Upper lobe of left lung (tissue), 6 donors: ENCODE measurements around the gene ZNF423. TPM values are rescaled to one million over a fixed set of nuclear protein-coding genes. Genes with fewer than 3 reads are reported as not detected.

Experiments
- ATAC-seq, 2 donors: fragments of 200-7000 bp; cut with Tn5 transposase; one replicate each; pipeline ENCODE4 v1.9.1; 2022; ENCODE audit warnings: mild to moderate bottlenecking in 2 of 2, moderate library complexity in 2 of 2; ENCODE audit not compliant: low FRiP score in 2 of 2
- DNase-seq, 2 donors: peaks; one replicate each; pipeline ENCODE4 v3.0.0-alpha.2; 2019 to 2020
- H3K27ac ChIP-seq, 4 donors: fragments of 200-600 bp; sonication (generic); one replicate each; pipeline ENCODE4 v1.5.1; 2016 to 2019
- H3K27me3 ChIP-seq, 4 donors: fragments of 200-600 bp; sonication (generic); one replicate each; pipeline ENCODE4 v1.5.1; 2017 to 2019
- H3K36me3 ChIP-seq, 4 donors: fragments of 200-600 bp; sonication (generic); one replicate each; pipeline ENCODE4 v1.5.1; 2016 to 2019
- H3K4me1 ChIP-seq, 4 donors: fragments of 200-600 bp; sonication (generic); one replicate each; pipeline ENCODE4 v1.5.1; 2018 to 2019
- H3K4me3 ChIP-seq, 4 donors: fragments of 200-600 bp; sonication (generic); one replicate each; pipeline ENCODE4 v1.5.1; 2017 to 2019; ENCODE audit warnings: mild to moderate bottlenecking in 2 of 4, moderate library complexity in 1 of 4
- H3K9me3 ChIP-seq, 4 donors: fragments of 200-600 bp; sonication (generic); one replicate each; pipeline ENCODE4 v1.5.1; 2018 to 2019
- EP300 ChIP-seq, 4 donors: sonication (generic); formaldehyde crosslinking; IDR thresholded peaks; one replicate each; pipeline ENCODE4 v1.5.1; 2017; ENCODE audit warnings: antibody characterized with exemption in 4 of 4, control low read depth in 2 of 4
- POLR2A ChIP-seq, 4 donors: fragments of 450-650 bp; IDR thresholded peaks; one replicate each; pipeline ENCODE4 v1.5.1; 2016 to 2017; ENCODE audit warnings: antibody characterized with exemption in 4 of 4, mild to moderate bottlenecking in 2 of 4
- POLR2AphosphoS5 ChIP-seq, 2 donors: sonication (generic); formaldehyde crosslinking; IDR thresholded peaks; one replicate each; pipeline ENCODE4 v1.5.1; 2017; ENCODE audit warnings: antibody characterized with exemption in 2 of 2
- WGBS, 2 donors: methylation state at CpG; one replicate each; pipeline ENCODE4 v1.1.5; 2017 to 2018; 5-methylcytosine and 5-hydroxymethylcytosine counted together
- total RNA-seq, 6 donors: library from RNA; depleted of rRNA in 4 of 6; stranded (reverse); fragments of >200 nt in 4 of 6; gene quantifications; one replicate each; pipeline versions ENCODE4 v1.1.0 to v1.2.1, GENCODE V29; 2016 to 2021
- TF ChIP-seq, protein P1 (sequence below), 6 experiments: fragments of 450-650 bp in 4 of 6; fragments of 200-600 bp in 2 of 6; sonication (generic) in 2 of 6; IDR thresholded peaks; one replicate each; pipeline ENCODE4 v1.5.1; 2016 to 2019; ENCODE audit warnings: antibody characterized with exemption in 6 of 6
- donor health status: DM: no; HTN: no; CAD: no; lungs with moderate emphysema.
- donor health status: DM: no; HTN: yes; CAD: no; lungs with severe emphysema.

Gene ZNF423
- total RNA-seq, 6 donors from 2014 or later: 4.1 to 11.4 (median 6.7) TPM

DNA sequence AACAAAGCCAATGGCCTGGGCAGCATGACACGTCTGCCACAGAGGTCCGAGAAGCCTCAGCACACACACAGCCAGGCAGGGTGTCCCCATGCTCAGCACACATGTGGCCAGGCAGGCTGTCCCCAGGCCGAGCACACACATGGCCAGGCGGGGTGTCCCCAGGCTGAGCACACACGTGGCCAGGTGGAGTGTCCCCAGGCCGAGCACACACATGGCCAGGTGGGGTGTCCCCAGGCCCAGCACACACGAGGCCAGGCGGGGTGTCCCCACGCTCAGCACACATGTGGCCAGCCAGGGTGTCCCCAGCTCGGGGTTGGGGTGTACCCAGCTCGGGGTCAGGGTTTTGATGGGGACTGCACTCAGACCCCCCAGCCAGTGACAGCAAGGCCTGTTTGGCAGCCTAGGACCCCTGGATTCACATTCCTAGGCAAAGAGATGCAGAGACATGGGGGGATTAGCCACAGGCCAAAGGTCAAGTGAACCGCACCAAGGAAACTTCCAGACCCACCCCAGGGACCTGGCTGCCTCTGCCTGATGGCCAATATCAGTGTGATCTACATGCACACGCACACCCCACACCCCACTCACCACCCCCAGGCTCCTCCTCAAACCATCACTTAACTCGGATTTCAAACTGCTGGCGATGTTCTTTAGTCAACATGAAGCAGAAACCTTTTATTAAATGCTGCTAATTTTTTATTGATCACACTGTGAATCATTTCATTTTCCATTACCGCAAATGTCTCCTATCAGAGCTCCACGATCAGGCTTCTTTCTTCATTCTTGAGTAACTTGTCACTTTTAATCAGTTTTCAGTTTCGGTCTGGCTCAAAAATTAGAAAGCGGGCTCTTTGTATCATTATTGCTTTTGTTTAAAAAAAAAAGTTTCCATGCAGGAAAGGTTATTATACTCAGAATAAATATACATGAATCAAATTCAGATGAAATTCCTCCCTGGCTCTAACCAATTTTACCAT is 111.4 kb downstream of the ZNF423 start:
- TF ChIP-seq POLR2A (IDR thresholded peaks at IDR 0.05) (no peak), POLR2AphosphoS5 (IDR thresholded peaks at IDR 0.05) (no peak), EP300 (IDR thresholded peaks at IDR 0.05) (no peak)
- TF ChIP-seq, protein P1, sequence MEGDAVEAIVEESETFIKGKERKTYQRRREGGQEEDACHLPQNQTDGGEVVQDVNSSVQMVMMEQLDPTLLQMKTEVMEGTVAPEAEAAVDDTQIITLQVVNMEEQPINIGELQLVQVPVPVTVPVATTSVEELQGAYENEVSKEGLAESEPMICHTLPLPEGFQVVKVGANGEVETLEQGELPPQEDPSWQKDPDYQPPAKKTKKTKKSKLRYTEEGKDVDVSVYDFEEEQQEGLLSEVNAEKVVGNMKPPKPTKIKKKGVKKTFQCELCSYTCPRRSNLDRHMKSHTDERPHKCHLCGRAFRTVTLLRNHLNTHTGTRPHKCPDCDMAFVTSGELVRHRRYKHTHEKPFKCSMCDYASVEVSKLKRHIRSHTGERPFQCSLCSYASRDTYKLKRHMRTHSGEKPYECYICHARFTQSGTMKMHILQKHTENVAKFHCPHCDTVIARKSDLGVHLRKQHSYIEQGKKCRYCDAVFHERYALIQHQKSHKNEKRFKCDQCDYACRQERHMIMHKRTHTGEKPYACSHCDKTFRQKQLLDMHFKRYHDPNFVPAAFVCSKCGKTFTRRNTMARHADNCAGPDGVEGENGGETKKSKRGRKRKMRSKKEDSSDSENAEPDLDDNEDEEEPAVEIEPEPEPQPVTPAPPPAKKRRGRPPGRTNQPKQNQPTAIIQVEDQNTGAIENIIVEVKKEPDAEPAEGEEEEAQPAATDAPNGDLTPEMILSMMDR (IDR thresholded peaks at IDR 0.05): no peak
- no peaks in the 10 kb centered on the region for H3K36me3 ChIP-seq

DNA sequence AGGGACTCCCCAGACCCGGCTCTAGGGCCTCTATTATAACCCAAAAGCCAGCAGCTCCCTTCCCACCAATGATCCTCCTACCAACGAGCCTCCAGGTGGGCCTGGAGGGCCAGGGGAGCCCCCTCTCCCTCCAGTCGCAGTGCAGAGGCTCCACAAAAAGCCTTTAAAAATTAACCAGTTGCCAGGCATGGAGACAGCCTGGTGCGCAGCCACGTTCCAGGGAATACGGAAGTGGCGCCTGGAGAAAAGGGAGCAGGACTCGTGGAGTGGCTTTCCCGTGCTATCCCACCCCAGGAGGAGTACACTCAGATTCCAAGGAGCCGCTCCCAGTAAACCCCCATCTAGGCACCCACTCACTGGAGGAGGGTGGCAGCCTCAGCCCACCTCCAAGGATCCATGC is 112.3 kb downstream of the ZNF423 start:
- Histone ChIP-seq H3K4me1 (no peaks in the 10 kb centered on the region), H3K27ac (no peak overlapping the region), H3K36me3 (no peaks in the 10 kb centered on the region), H3K27me3 (no peaks in the 10 kb centered on the region), H3K4me3 (no peak overlapping the region), H3K9me3 (no peaks in the 10 kb centered on the region)
- DNase-seq: no peak
- TF ChIP-seq POLR2A (IDR thresholded peaks at IDR 0.05): no peak
- no peak for TF ChIP-seq EP300 (IDR thresholded peaks at IDR 0.05)
- no peak for ATAC-seq
- WGBS, 2 donors: 60 to 73% methylated on average over 1 to 10 of the region's 10 CpGs

More for the DNA sequence above, 111.4 kb downstream of the ZNF423 start:
- peak in 1 of 2 donors; percentile 67 for DNase-seq
- 84 to 86% methylated on average over 11 to 19 of the region's 19 CpGs for WGBS, 2 donors
- Histone ChIP-seq H3K4me3 (no peak overlapping the region), H3K27me3 (no peaks in the 10 kb centered on the region), H3K4me1 (no peaks in the 10 kb centered on the region), H3K9me3 (no peaks in the 10 kb centered on the region), H3K27ac (no peak overlapping the region)
- ATAC-seq: peak; percentile 22 to 38

DNA sequence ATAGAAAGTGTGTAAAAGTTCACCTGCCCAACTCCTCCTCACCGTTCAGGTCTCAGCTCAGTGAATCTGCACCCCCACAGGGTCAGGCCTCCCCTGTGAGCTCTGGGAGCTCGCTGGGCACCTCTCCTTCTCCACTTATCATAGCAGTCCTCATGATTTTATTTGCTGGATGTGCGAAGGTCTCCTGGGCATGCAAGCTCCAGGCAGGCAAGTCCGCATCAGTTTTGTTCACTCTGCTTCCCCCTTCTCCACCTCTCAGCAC is 112.8 kb downstream of the ZNF423 start:
- 82 to 95% methylated on average over 4 of the region's 4 CpGs for WGBS, 2 donors
- H3K27me3 ChIP-seq: no peaks in the 10 kb centered on the region

DNA sequence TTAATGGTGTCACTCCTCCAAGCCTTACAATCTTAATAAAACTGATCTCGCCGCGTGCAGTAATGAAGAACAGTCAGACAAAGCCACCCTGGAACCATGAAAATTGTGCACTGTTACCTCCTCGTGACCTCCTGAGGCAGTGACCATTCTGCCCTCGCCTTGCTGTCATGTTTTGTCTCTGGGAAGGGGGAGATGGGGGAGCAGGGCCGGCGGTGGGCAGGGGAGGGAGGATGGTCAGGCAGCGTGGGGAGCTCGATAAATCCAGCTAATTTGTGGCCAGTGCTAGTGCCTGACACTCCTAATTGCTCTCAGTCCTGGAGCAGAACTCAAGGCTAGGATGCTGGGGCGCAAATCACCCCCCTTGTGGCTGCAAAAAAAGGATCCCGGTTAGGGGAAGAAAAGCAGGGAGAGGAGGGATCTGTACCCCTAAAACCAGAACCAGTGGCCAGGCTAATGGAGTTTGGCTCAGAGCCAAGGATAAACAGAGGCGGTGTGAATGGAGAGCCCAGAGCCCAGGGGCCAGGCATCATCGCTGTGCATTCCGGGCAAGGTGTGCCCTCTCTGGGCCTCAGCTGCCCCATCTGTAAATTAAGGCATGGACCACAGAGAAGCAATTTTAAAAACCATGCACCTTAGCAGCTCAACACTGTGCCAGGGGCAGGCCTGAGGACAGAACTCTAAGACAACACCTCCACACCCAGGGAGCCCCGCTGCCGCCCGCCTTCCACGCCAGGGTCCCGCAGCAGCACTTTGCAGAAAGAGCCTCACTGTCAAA is 113.3 kb downstream of the ZNF423 start:
- Histone ChIP-seq H3K27me3 (no peaks in the 10 kb centered on the region), H3K9me3 (no peaks in the 10 kb centered on the region), H3K4me3 (no peak overlapping the region), H3K36me3 (no peaks in the 10 kb centered on the region), H3K4me1 (no peaks in the 10 kb centered on the region), H3K27ac (no peak overlapping the region)
- TF ChIP-seq EP300 (IDR thresholded peaks at IDR 0.05): no peak
- TF ChIP-seq, protein P1 (IDR thresholded peaks at IDR 0.05): no peak
- no peak for TF ChIP-seq POLR2A (IDR thresholded peaks at IDR 0.05)
- TF ChIP-seq POLR2AphosphoS5 (IDR thresholded peaks at IDR 0.05): no peak
- no peak for ATAC-seq
- peak in 1 of 2 donors; percentile 65 for DNase-seq
- WGBS, 2 donors: 86 to 90% methylated on average over 19 of the region's 19 CpGs

More for the DNA sequence above, 112.8 kb downstream of the ZNF423 start:
- no peaks in the 10 kb centered on the region for H3K36me3 ChIP-seq
- H3K4me1 ChIP-seq: no peaks in the 10 kb centered on the region
- ATAC-seq (no peak), DNase-seq (no peak)
- TF ChIP-seq POLR2A (IDR thresholded peaks at IDR 0.05) (no peak), POLR2AphosphoS5 (IDR thresholded peaks at IDR 0.05) (no peak), EP300 (IDR thresholded peaks at IDR 0.05) (no peak)
- TF ChIP-seq, protein P1 (IDR thresholded peaks at IDR 0.05): no peak
- H3K9me3 ChIP-seq: no peaks in the 10 kb centered on the region
- H3K4me3 ChIP-seq: no peak overlapping the region
- H3K27ac ChIP-seq: no peak overlapping the region

DNA sequence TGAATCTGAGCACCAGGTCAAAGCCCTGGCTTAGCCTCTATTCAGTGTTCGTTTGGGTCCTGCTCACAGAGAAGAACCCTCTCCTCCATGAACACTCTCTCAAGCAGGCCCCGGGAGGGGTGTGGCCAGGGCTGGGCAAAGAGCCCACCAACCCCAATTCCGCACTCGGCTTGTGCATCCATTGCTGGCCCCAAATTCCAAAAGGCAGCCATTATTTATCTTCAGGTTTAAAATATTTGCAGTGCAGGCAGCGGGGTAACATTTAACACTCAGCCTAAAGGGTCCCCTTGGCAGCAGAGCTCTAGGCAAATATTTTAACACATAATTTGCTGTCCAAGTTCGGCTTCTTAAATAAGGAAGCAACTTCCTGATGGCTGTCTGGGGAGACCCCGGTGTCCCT is 115.7 kb downstream of the ZNF423 start:
- no peak overlapping the region for H3K27ac ChIP-seq
- peaks cover 0 to 4% (median 0%) of the 10 kb centered on the region in 4 donors for H3K4me1 ChIP-seq
- no peak for TF ChIP-seq POLR2AphosphoS5 (IDR thresholded peaks at IDR 0.05)
- TF ChIP-seq POLR2A (IDR thresholded peaks at IDR 0.05): no peak
- TF ChIP-seq, protein P1 (IDR thresholded peaks at IDR 0.05): no peak
- TF ChIP-seq EP300 (IDR thresholded peaks at IDR 0.05): no peak
- WGBS, 2 donors: 47 to 64% methylated on average over 5 to 7 of the region's 7 CpGs
- H3K27me3 ChIP-seq: no peaks in the 10 kb centered on the region
- DNase-seq (no peak), ATAC-seq (no peak)
- H3K36me3 ChIP-seq: no peaks in the 10 kb centered on the region
- no peaks in the 10 kb centered on the region for H3K9me3 ChIP-seq
- H3K4me3 ChIP-seq: no peak overlapping the region
